IMR-90 (cell line): ENCODE data around the gene PNMA8A. TPM values are rescaled to one million over a fixed set of nuclear protein-coding genes. Genes with fewer than 3 reads are reported as not detected.

Experiments
- ATAC-seq: fragments of 200-7000 bp; cut with Tn5 transposase; 2 replicates; pipeline ENCODE4 v1.9.1; 2020; ENCODE audit warnings: low read depth, mild to moderate bottlenecking, moderate library complexity
- BruUV-seq: library from RNA; stranded (reverse); fragments of 400-500 nt; replicated peaks from 2 replicates; lab custom pipeline; 2021; lab: Mats Ljungman, UMichigan
- CTCF ChIA-PET: fragments of 300-600 bp; formaldehyde crosslinking; extraction: SDS; loops from one replicate; lab custom pipeline; 2021; ENCODE audit warnings: antibody characterized with exemption; lab: Yijun Ruan, JAX
- POLR2A ChIA-PET: fragments of 300-600 bp; sonication (Branson Sonifier 250); formaldehyde crosslinking; loops from one replicate; lab custom pipeline; 2022; ENCODE audit warnings: antibody characterized with exemption; ENCODE audit not compliant: unreplicated experiment; lab: Charles Lee
- DNase-seq: peaks from one replicate; pipeline ENCODE4 v3.0.0; 2013
- H2AFZ ChIP-seq: replicated peaks from 2 replicates; pipeline ENCODE3; 2013; ENCODE audit warnings: low read length, mild to moderate bottlenecking; ENCODE audit not compliant: poor library complexity
- H2AK5ac ChIP-seq: 2 replicates; pipeline ENCODE4 v1.6.1; 2013; ENCODE audit warnings: low read depth, low read length, inconsistent platforms
- H2AK9ac ChIP-seq: replicated peaks from 2 replicates; pipeline ENCODE3; 2013; ENCODE audit warnings: mild to moderate bottlenecking, low read depth, low read length, moderate library complexity; ENCODE audit not compliant: poor library complexity
- H2BK120ac ChIP-seq: 2 replicates; pipeline ENCODE4 v1.6.1; 2013; ENCODE audit warnings: low read depth, low read length, inconsistent platforms
- H2BK15ac ChIP-seq: 3 replicates; pipeline ENCODE4 v1.6.1; 2013; ENCODE audit warnings: low read depth, low read length, inconsistent platforms
- H2BK20ac ChIP-seq: 2 replicates; pipeline ENCODE4 v1.6.1; 2013; ENCODE audit warnings: low read depth, mild to moderate bottlenecking, inconsistent platforms, low read length, moderate library complexity
- H2BK5ac ChIP-seq: 2 replicates; pipeline ENCODE4 v1.6.1; 2013; ENCODE audit warnings: mild to moderate bottlenecking, low read depth, low read length, inconsistent platforms; ENCODE audit not compliant: poor library complexity, severe bottlenecking
- H3K14ac ChIP-seq: replicated peaks from 2 replicates; pipeline ENCODE4 v1.6.1; 2013; ENCODE audit warnings: low read depth, low read length, inconsistent platforms
- H3K18ac ChIP-seq: 2 replicates; pipeline ENCODE4 v1.6.1; 2013; ENCODE audit warnings: low read depth, low read length, control low read depth
- H3K23ac ChIP-seq: 2 replicates; pipeline ENCODE4 v1.6.1; 2013; ENCODE audit warnings: low read depth, low read length, inconsistent platforms
- H3K27ac ChIP-seq: 2 replicates; pipeline ENCODE4 v1.5.1; 2013; ENCODE audit warnings: mild to moderate bottlenecking, control low read depth, low read length; ENCODE audit not compliant: insufficient read depth
- H3K27me3 ChIP-seq: 2 replicates; pipeline ENCODE4 v1.6.1; 2013; ENCODE audit warnings: low read length; ENCODE audit not compliant: control insufficient read depth, insufficient read depth
- H3K36me3 ChIP-seq: 2 replicates; pipeline ENCODE4 v1.6.1; 2013; ENCODE audit warnings: low read length, mixed read lengths; ENCODE audit not compliant: control insufficient read depth, insufficient read depth
- H3K4ac ChIP-seq: 2 replicates; pipeline ENCODE4 v1.6.1; 2013; ENCODE audit warnings: low read depth, low read length, inconsistent platforms
- H3K4me1 ChIP-seq: 2 replicates; pipeline ENCODE4 v1.6.1; 2013; ENCODE audit warnings: low read length, mixed read lengths; ENCODE audit not compliant: control insufficient read depth, insufficient read depth
- H3K4me2 ChIP-seq: 2 replicates; pipeline ENCODE4 v1.6.1; 2013; ENCODE audit warnings: low read depth, mild to moderate bottlenecking, control low read depth, low read length, moderate library complexity
- H3K4me3 ChIP-seq: 2 replicates; pipeline ENCODE4 v1.5.1; 2013; ENCODE audit warnings: low read depth, mild to moderate bottlenecking, control low read depth, low read length, moderate library complexity; ENCODE audit not compliant: insufficient read depth
- H3K56ac ChIP-seq: 2 replicates; pipeline ENCODE4 v1.6.1; 2013; ENCODE audit warnings: low read length, inconsistent platforms; ENCODE audit not compliant: insufficient read depth; ENCODE audit errors: extremely low read depth
- H3K79me1 ChIP-seq, 2 experiments: 2 replicates each; pipeline ENCODE4 v1.6.1; 2013; ENCODE audit warnings: low read length in 2 of 2, inconsistent platforms in 1 of 2, low read depth in 1 of 2
- H3K9ac ChIP-seq: 2 replicates; pipeline ENCODE4 v1.6.1; 2013; ENCODE audit warnings: low read depth, low read length, control low read depth
- H3K9me1 ChIP-seq: 2 replicates; pipeline ENCODE4 v1.6.1; 2013; ENCODE audit warnings: low read length, inconsistent platforms; ENCODE audit not compliant: insufficient read depth
- H3K9me3 ChIP-seq: 2 replicates; pipeline ENCODE4 v1.6.1; 2013; ENCODE audit warnings: low read length; ENCODE audit not compliant: control insufficient read depth, insufficient read depth
- H4K20me1 ChIP-seq: 2 replicates; pipeline ENCODE4 v1.6.1; 2013; ENCODE audit warnings: low read length, inconsistent platforms; ENCODE audit not compliant: insufficient read depth
- H4K5ac ChIP-seq: 2 replicates; pipeline ENCODE4 v1.6.1; 2013; ENCODE audit warnings: mild to moderate bottlenecking, low read depth, low read length, control low read depth
- H4K8ac ChIP-seq, 2 experiments: 2 replicates each; pipeline ENCODE4 v1.6.1; 2013; ENCODE audit warnings: low read depth in 2 of 2, low read length in 2 of 2, control low read depth in 1 of 2, inconsistent platforms in 1 of 2
- H4K91ac ChIP-seq: 2 replicates; pipeline ENCODE4 v1.6.1; 2013; ENCODE audit warnings: low read depth, low read length, inconsistent platforms; ENCODE audit not compliant: insufficient read depth
- CHD1 ChIP-seq: IDR thresholded peaks from 2 replicates; pipeline ENCODE4 v1.6.1; 2012; ENCODE audit warnings: low read depth, low read length, improper control_type of control experiment
- MAZ ChIP-seq: IDR thresholded peaks from 2 replicates; pipeline ENCODE4 v1.6.1; 2012; ENCODE audit warnings: low read depth, mild to moderate bottlenecking, low read length, improper control_type of control experiment, moderate library complexity, borderline replicate concordance
- MXI1 ChIP-seq: IDR thresholded peaks from 2 replicates; pipeline ENCODE4 v1.6.1; 2012; ENCODE audit warnings: low read depth, mild to moderate bottlenecking, low read length, moderate library complexity, borderline replicate concordance
- RAD21 ChIP-seq: IDR thresholded peaks from 2 replicates; pipeline ENCODE4 v1.6.1; 2012; ENCODE audit warnings: low read length, improper control_type of control experiment
- USF2 ChIP-seq: fragments of 150-350 bp; IDR thresholded peaks from 2 replicates; pipeline ENCODE4 v1.6.1; 2017; ENCODE audit warnings: mild to moderate bottlenecking, antibody characterized with exemption, low read length, low read depth
- WGBS, 2 experiments: methylation state at CpG; one replicate each; pipeline versions ENCODE4 v1.1.5 to v1.1.7; 2013; ENCODE audit warnings: missing lambda C conversion rate in 2 of 2; ENCODE audit not compliant: insufficient read length in 1 of 2; ENCODE audit errors: extremely low coverage in 2 of 2; 5-methylcytosine and 5-hydroxymethylcytosine counted together
- dilution Hi-C: fragments of 300-500 bp; cut with HindIII; formaldehyde crosslinking; loops from one replicate; pipeline ENCODE4 v1.14.3; 2018; ENCODE audit warnings: low sequenced_read_pairs; ENCODE audit not compliant: unreplicated experiment
- in situ Hi-C: fragments of 300-500 bp; cut with MboI; formaldehyde crosslinking; loops from 3 replicates; pipeline ENCODE4 v1.14.3; 2019; ENCODE audit warnings: low sequenced_read_pairs, inconsistent platforms, mixed read lengths
- intact Hi-C: fragments of 100-400 bp; cut with micrococcal nuclease; formaldehyde crosslinking; loops from 2 replicates; pipeline ENCODE4 v1.10.0; 2022
- polyA plus RNA-seq, 3 experiments: library from polyadenylated mRNA; depleted of rRNA; stranded (reverse); fragments of >200 nt; gene quantifications; 2 replicates each; pipeline ENCODE4 v1.2.3, GENCODE V29; 2012; ENCODE audit warnings: low replicate concordance in 1 of 3
- total RNA-seq: library from RNA; depleted of rRNA; stranded (reverse); fragments of >200 nt; gene quantifications from 2 replicates; pipeline ENCODE4 v1.2.3, GENCODE V29; 2012; rRNA removed
- TF ChIP-seq, protein P1 (sequence below): conservative IDR thresholded peaks from 2 replicates; pipeline ENCODE4 v1.5.1; 2012; ENCODE audit warnings: mild to moderate bottlenecking, low read depth, low read length, improper control_type of control experiment

Gene PNMA8A
- total and polyA plus RNA-seq, 2 of the 4 experiments (the other 2 are of a cell fraction) = 0.77 to 0.90 TPM

- TF ChIP-seq RAD21 (no peak), MAZ (no peak), MXI1 (no peak), USF2 (no peak), CHD1 (no peak)
- TF ChIP-seq, protein P1, sequence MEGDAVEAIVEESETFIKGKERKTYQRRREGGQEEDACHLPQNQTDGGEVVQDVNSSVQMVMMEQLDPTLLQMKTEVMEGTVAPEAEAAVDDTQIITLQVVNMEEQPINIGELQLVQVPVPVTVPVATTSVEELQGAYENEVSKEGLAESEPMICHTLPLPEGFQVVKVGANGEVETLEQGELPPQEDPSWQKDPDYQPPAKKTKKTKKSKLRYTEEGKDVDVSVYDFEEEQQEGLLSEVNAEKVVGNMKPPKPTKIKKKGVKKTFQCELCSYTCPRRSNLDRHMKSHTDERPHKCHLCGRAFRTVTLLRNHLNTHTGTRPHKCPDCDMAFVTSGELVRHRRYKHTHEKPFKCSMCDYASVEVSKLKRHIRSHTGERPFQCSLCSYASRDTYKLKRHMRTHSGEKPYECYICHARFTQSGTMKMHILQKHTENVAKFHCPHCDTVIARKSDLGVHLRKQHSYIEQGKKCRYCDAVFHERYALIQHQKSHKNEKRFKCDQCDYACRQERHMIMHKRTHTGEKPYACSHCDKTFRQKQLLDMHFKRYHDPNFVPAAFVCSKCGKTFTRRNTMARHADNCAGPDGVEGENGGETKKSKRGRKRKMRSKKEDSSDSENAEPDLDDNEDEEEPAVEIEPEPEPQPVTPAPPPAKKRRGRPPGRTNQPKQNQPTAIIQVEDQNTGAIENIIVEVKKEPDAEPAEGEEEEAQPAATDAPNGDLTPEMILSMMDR = no peak
- Histone ChIP-seq H3K4ac (no peak overlapping the region), H2BK15ac (no peak overlapping the region), H3K27me3 (peaks cover 5% of the 10 kb centered on the region), H3K56ac (no peak overlapping the region), H2BK20ac (no peak overlapping the region), H3K79me1 (no peaks in the 10 kb centered on the region), H3K23ac (no peak overlapping the region), H3K4me3 (no peak overlapping the region), H3K9me1 (no peaks in the 10 kb centered on the region), H2AK5ac (no peak overlapping the region), H3K9ac (no peak overlapping the region), H2BK120ac (no peak overlapping the region), H2AFZ (no peak overlapping the region), H3K9me3 (no peaks in the 10 kb centered on the region), H4K8ac (no peak overlapping the region), H3K4me1 (no peaks in the 10 kb centered on the region), H4K91ac (no peak overlapping the region), H3K36me3 (no peaks in the 10 kb centered on the region), H4K5ac (no peak overlapping the region), H3K14ac (no peak overlapping the region), H2BK5ac (no peak overlapping the region), H3K18ac (no peak overlapping the region), H3K4me2 (no peak overlapping the region), H3K27ac (no peak overlapping the region), H4K20me1 (no peaks in the 10 kb centered on the region), H2AK9ac (no peak overlapping the region)
- WGBS, 2 experiments = 95% methylated on average over 4 of the region's 7 CpGs; no CpG with 5 or more reads in 1 of the 2 experiments
- ChIA-PET CTCF (no interaction called here), POLR2A (no interaction called here)
- in situ Hi-C loops (no loop called here), intact Hi-C loops (no loop called here), dilution Hi-C loops (no loop called here)
- DNase-seq = no peak
- ATAC-seq = no peak
- BruUV-seq = no TSS peak
These were observed 51.3 kb downstream of the PNMA8A start for GRCh38 chr19:46420056-46420455.

Other genes starting within 250 kb of the PNMA8A start
- gene IGFL1, start 241.8 kb downstream of the PNMA8A start, total RNA-seq = not detected in 2 replicates
- not detected in 2 replicates for gene IGFL1, start 241.8 kb downstream of the PNMA8A start, polyA plus RNA-seq (2012; rRNA removed)
- not detected in 2 replicates for gene HIF3A, start 174.5 kb downstream of the PNMA8A start, total RNA-seq
- gene HIF3A, start 174.5 kb downstream of the PNMA8A start, polyA plus RNA-seq (2012; rRNA removed) = 0.02 and 0.19 TPM in 2 replicates
- 68.9 and 80.5 TPM in 2 replicates for gene PPP5C, start 124.5 kb downstream of the PNMA8A start, total RNA-seq
- 128 and 133 TPM in 2 replicates for gene PPP5C, start 124.5 kb downstream of the PNMA8A start, polyA plus RNA-seq (2012; rRNA removed)
- 10.2 and 10.3 TPM in 2 replicates for gene CCDC8, start 58.0 kb downstream of the PNMA8A start, total RNA-seq
- gene CCDC8, start 58.0 kb downstream of the PNMA8A start, polyA plus RNA-seq (2012; rRNA removed) = 8.9 and 9.3 TPM in 2 replicates
- gene PNMA8C, start 42.6 kb downstream of the PNMA8A start, total RNA-seq = under 0.01 and 0.18 TPM in 2 replicates
- gene PNMA8C, start 42.6 kb downstream of the PNMA8A start, polyA plus RNA-seq (2012; rRNA removed) = 0.09 TPM in 1 of 2 replicates, not detected in the other
- under 0.01 and 0.18 TPM in 2 replicates for gene PNMA8B, start 24.3 kb upstream of the PNMA8A start, total RNA-seq
- gene PNMA8B, start 24.3 kb upstream of the PNMA8A start, polyA plus RNA-seq (2012; rRNA removed) = 0.11 and 0.12 TPM in 2 replicates
- 91.6 and 197 TPM in 2 replicates for gene CALM3, start 129.8 kb upstream of the PNMA8A start, total RNA-seq
- 467 and 501 TPM in 2 replicates for gene CALM3, start 129.8 kb upstream of the PNMA8A start, polyA plus RNA-seq (2012; rRNA removed)
- gene PTGIR, start 153.5 kb upstream of the PNMA8A start, total RNA-seq = 0.54 and 0.56 TPM in 2 replicates
- 4.9 and 5.3 TPM in 2 replicates for gene PTGIR, start 153.5 kb upstream of the PNMA8A start, polyA plus RNA-seq (2012; rRNA removed)
- not detected in 2 replicates for gene GNG8, start 164.6 kb upstream of the PNMA8A start, total RNA-seq
- gene GNG8, start 164.6 kb upstream of the PNMA8A start, polyA plus RNA-seq (2012; rRNA removed) = not detected in 2 replicates
- gene DACT3, start 189.6 kb upstream of the PNMA8A start, total RNA-seq = 1.6 and 1.9 TPM in 2 replicates
- gene DACT3, start 189.6 kb upstream of the PNMA8A start, polyA plus RNA-seq (2012; rRNA removed) = 4.9 and 5.7 TPM in 2 replicates
- 9.9 and 10.0 TPM in 2 replicates for gene PRKD2, start 245.6 kb upstream of the PNMA8A start, total RNA-seq
- 18.8 and 19.6 TPM in 2 replicates for gene PRKD2, start 245.6 kb upstream of the PNMA8A start, polyA plus RNA-seq (2012; rRNA removed)